Heart left ventricle (tissue), 16 donors: ENCODE measurements around the gene FBL. TPM values are rescaled to one million over a fixed set of nuclear protein-coding genes. Genes with fewer than 3 reads are reported as not detected.

Source experiments
- ATAC-seq, 4 donors: fragments of 200-7000 bp; cut with Tn5 transposase; one replicate each; pipeline ENCODE4 v1.9.1; 2020 to 2022; ENCODE audit warnings: moderate library complexity in 4 of 4, mild to moderate bottlenecking in 3 of 4, moderate number of reproducible peaks in 1 of 4
- DNase-seq, 5 donors: peaks; one replicate each; pipeline ENCODE4 v3.0.0-alpha.2; 2020
- H3K27ac ChIP-seq, 12 donors: fragments of 200-600 bp; sonication (generic) in 4 of 12; one replicate each; pipeline versions ENCODE4 v1.5.0 to v1.8.0; 2016 to 2022; ENCODE audit warnings: mild to moderate bottlenecking in 2 of 12
- H3K27me3 ChIP-seq, 9 donors: fragments of 200-600 bp; sonication (generic) in 2 of 9; one replicate each; pipeline versions ENCODE4 v1.5.1 to v1.8.0; 2016 to 2022; ENCODE audit warnings: mild to moderate bottlenecking in 3 of 9
- H3K36me3 ChIP-seq, 9 donors: fragments of 200-600 bp; sonication (generic) in 2 of 9; one replicate each; pipeline versions ENCODE4 v1.5.0 to v1.8.0; 2018 to 2022; ENCODE audit warnings: mild to moderate bottlenecking in 2 of 9
- H3K4me1 ChIP-seq, 12 donors: fragments of 200-600 bp; sonication (generic) in 4 of 12; one replicate each; pipeline versions ENCODE4 v1.5.0 to v1.8.0; 2016 to 2022; ENCODE audit warnings: mild to moderate bottlenecking in 3 of 12
- H3K4me3 ChIP-seq, 12 donors: fragments of 200-600 bp; sonication (generic) in 4 of 12; one replicate each; pipeline versions ENCODE4 v1.5.0 to v1.8.0; 2017 to 2022; ENCODE audit warnings: mild to moderate bottlenecking in 9 of 12, moderate library complexity in 4 of 12
- H3K9me3 ChIP-seq, 12 donors: fragments of 200-600 bp; sonication (generic) in 4 of 12; one replicate each; pipeline versions ENCODE4 v1.5.0 to v1.8.0; 2016 to 2022; ENCODE audit warnings: mild to moderate bottlenecking in 1 of 12
- CTCF ChIP-seq, 12 donors: fragments of 200-600 bp; sonication (generic) in 4 of 12; IDR thresholded peaks; one replicate each; pipeline versions ENCODE4 v1.5.0 to v1.8.0; 2018 to 2022; ENCODE audit warnings: antibody characterized with exemption in 12 of 12, mild to moderate bottlenecking in 5 of 12
- POLR2A ChIP-seq, 2 donors: fragments of 450-650 bp; IDR thresholded peaks; one replicate each; pipeline ENCODE4 v1.6.1; 2017; ENCODE audit warnings: antibody characterized with exemption in 2 of 2, mild to moderate bottlenecking in 2 of 2, moderate library complexity in 2 of 2
- WGBS, 4 donors: extraction: QIAGEN DNeasy Blood & Tissue Kit in 2 of 4; methylation state at CpG; one replicate each; pipeline versions ENCODE4 v1.1.5 to v1.1.7; 2013 to 2018; 5-methylcytosine and 5-hydroxymethylcytosine counted together
- intact Hi-C, 10 donors: fragments of 100-400 bp; cut with DNase I; formaldehyde crosslinking; loops; one replicate each; pipeline versions ENCODE4 v1.11.1 to v1.14.2; 2022
- polyA plus RNA-seq, 2 donors: library from polyadenylated mRNA; stranded (reverse); fragments of 200-250 nt; gene quantifications; one replicate each; pipeline ENCODE4 v1.2.3, GENCODE V29; 2013
- total RNA-seq, 9 donors: library from RNA; depleted of rRNA in 2 of 9; stranded (reverse); fragments of >200 nt in 2 of 9; fragmentation: NEBNext Ultra II Directional in 3 of 9; extraction: Animal tissue kit (Norgen Biotek cat#: 25700) in 3 of 9; gene quantifications; one replicate each; pipeline versions ENCODE4 v1.1.0 to v1.2.4, GENCODE V29; 2016 to 2023
- donor health status: ischemic (EF 13 %, LVEDD 7.1; RV severe dilation, severe dysfunction).
- donor health status: healthy with polysubstance abuse.
- donor health status: DM: no; HTN: yes; CAD: no.
- donor health status: DM: no; HTN: no; CAD: no.
- donor health status: ischemic (EF 25% LVEDD 6.9; RV normal size, moderate dysfunction).
- donor health status: ischemic (EF 25% LVEDD 5.7; RV mildly dilated, moderate dysfunction).
- donor health status: healthy.
- donor health status: DM: yes; HTN: yes; CAD: no.
- donor health status: ischemic (EF 35%, LVEDD 5.7; RV mildly dilated, moderate dysfunction).
- donor health status: nonischemic (EF 11% LVEDD 7.7; RV severe dilation, severe dysfunction).
- donor health status: DM: yes; HTN: yes; CAD: no.
- donor health status: PGD.
- donor health status: ischemic (EF 29% LVEDD 5.4; RV normal size, mild dysfunction).
- donor health status: nonischemic (EF 23%, LVEDD 6.1; RV moderate dilation, normal function).

FBL gene
- total and polyA plus RNA-seq, 11 donors: 44.3 to 169 (median 72.5) TPM

DNA sequence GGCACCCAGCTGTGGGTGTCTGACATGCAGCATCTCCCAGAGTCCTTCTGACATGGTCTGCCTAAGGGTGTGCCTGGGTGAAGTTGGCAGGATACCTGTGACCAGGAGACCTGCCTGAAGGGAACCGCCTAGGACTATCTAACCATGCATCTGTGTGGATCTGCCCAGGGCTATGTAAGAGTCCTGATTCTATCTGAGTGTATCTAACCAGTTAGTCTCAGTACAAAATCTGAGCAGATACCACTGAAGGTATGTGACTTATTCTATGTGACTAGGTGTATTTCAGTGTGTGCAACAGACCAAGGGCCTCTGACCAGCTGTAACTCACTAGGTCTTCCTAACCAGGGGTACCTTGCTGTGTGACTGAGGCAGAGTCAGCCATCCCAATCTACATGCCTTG lies 28.2 kb upstream of the FBL start:
- no peaks in the 10 kb centered on the region for H3K9me3 ChIP-seq
- TF ChIP-seq CTCF (IDR thresholded peaks at IDR 0.05) (no peak), POLR2A (IDR thresholded peaks at IDR 0.05) (no peak)
- H3K27ac ChIP-seq: no peak overlapping the region
- 50 to 92% (median 87%) methylated on average over 1 of the region's 1 CpG for WGBS, 4 donors
- no peaks in the 10 kb centered on the region for H3K4me1 ChIP-seq
- DNase-seq (peak in 1 of 5 donors; percentile 8), ATAC-seq (no peak)
- peaks cover 0 to 16% (median 2%) of the 10 kb centered on the region in 9 donors for H3K27me3 ChIP-seq
- H3K4me3 ChIP-seq: no peak overlapping the region
- no peaks in the 10 kb centered on the region for H3K36me3 ChIP-seq
- intact Hi-C loops: no loop called here

DNA sequence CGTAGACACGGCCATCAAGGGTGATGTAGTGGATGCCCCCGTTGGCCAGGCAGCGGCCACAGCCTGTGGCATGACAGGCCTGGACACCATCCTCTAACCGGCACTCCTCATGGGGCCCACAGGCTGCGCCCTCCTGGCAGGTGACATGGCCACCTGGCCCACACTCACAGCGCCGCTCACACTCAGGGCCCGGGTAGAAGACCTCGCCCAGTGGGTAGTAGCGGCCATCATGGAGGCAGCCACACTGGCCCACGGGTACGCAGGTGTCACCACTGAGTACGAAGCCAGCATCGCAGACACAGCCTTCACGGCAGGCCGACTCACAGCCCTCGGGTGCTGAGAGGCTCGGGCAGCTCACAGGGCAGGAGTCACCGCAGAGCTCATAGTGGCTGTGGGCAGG lies 27.2 kb upstream of the FBL start:
- 91 to 94% (median 93%) methylated on average over 14 to 20 of the region's 20 CpGs for WGBS, 4 donors
- DNase-seq: peak in 1 of 5 donors; percentile 38
- ATAC-seq: no peak

GRCh38 chr19:39871886-39872866 lies 26.0 kb upstream of the FBL start:
- ATAC-seq (no peak), DNase-seq (peak in 1 of 5 donors; percentile 57)
- no peaks in the 10 kb centered on the region for H3K36me3 ChIP-seq
- H3K4me3 ChIP-seq: no peak overlapping the region
- no peaks in the 10 kb centered on the region for H3K4me1 ChIP-seq
- WGBS, 4 donors: 85 to 88% (median 88%) methylated on average over 39 to 47 of the region's 47 CpGs
- H3K9me3 ChIP-seq: no peaks in the 10 kb centered on the region
- TF ChIP-seq POLR2A (IDR thresholded peaks at IDR 0.05): no peak
- no peak for TF ChIP-seq CTCF (IDR thresholded peaks at IDR 0.05)
- H3K27me3 ChIP-seq: peaks cover 0 to 9% (median 0%) of the 10 kb centered on the region in 9 donors
- no peak overlapping the region for H3K27ac ChIP-seq
- intact Hi-C loops: no loop called here

More for the DNA sequence above, 27.2 kb upstream of the FBL start:
- H3K4me3 ChIP-seq: no peak overlapping the region
- TF ChIP-seq CTCF (IDR thresholded peaks at IDR 0.05): no peak
- TF ChIP-seq POLR2A (IDR thresholded peaks at IDR 0.05): no peak
- H3K27ac ChIP-seq: no peak overlapping the region
- intact Hi-C loops: no loop called here
- H3K4me1 ChIP-seq: no peaks in the 10 kb centered on the region
- H3K9me3 ChIP-seq: no peaks in the 10 kb centered on the region
- no peaks in the 10 kb centered on the region for H3K36me3 ChIP-seq
- H3K27me3 ChIP-seq: peaks cover 0 to 9% (median 2%) of the 10 kb centered on the region in 9 donors

DNA sequence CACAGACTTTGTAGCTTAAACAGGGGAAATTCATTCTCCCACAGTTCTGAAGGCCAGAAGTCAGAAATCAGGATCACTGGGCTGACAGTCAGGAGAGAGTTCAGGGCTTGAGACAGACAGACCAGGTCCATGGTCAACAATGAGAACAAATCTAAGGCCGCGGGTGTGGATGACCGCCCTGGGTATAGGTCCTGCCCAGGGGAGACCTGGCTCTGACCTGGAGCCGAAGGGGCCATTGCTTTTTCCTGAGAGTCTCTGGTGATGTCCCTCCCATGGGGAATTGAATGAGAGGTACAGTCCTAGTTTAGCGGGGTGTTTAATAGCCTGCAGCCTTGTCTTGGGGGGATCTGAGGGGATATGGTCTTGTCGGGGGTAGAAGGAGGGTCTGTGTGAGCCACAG lies 25.2 kb upstream of the FBL start:
- no peaks in the 10 kb centered on the region for H3K4me1 ChIP-seq
- intact Hi-C loops: no loop called here

More for the DNA sequence above, 25.2 kb upstream of the FBL start:
- no peak for TF ChIP-seq POLR2A (IDR thresholded peaks at IDR 0.05)
- no peak for TF ChIP-seq CTCF (IDR thresholded peaks at IDR 0.05)
- DNase-seq (no peak), ATAC-seq (no peak)
- H3K9me3 ChIP-seq: no peaks in the 10 kb centered on the region
- no peak overlapping the region for H3K4me3 ChIP-seq
- H3K27ac ChIP-seq: no peak overlapping the region
- H3K27me3 ChIP-seq: peaks cover 0 to 9% (median 0%) of the 10 kb centered on the region in 9 donors
- H3K36me3 ChIP-seq: no peaks in the 10 kb centered on the region
- WGBS, 4 donors: 91 to 97% (median 95%) methylated on average over 6 of the region's 6 CpGs
